Measurements from ENCODE around the gene PPP2R2B. TPM values are rescaled to one million over a fixed set of nuclear protein-coding genes. Genes with fewer than 3 reads are reported as not detected.
"Not testable (repeated sequence)": the region's sequence is repeated elsewhere in the genome, so short reads cannot be mapped to it uniquely, and the experiment has no call there.

PPP2R2B gene
- total RNA-seq, 4 donors from 2014 or later = 1.2 to 4.0 (median 2.1) TPM

GRCh38 chr5:146562461-146562860 is 316.1 kb downstream of the PPP2R2B start:
- no peak for DNase-seq (ENCODE audit: extremely low spot score)
- no peak for TF ChIP-seq POLR2AphosphoS5 (IDR thresholded peaks at IDR 0.05)
- 96% methylated on average over 4 of the region's 4 CpGs for WGBS
- H3K9me3 ChIP-seq = no peaks in the 10 kb centered on the region
- no peaks in the 10 kb centered on the region for H3K27me3 ChIP-seq
- intact Hi-C loops (cut with DNase I) = no loop called here
- H3K27ac ChIP-seq (replicated peaks in 1 of 4) = no peak overlapping the region
- H3K4me1 ChIP-seq = no peaks in the 10 kb centered on the region
- no peaks in the 10 kb centered on the region for H3K36me3 ChIP-seq
- no peak overlapping the region for H3K4me3 ChIP-seq

- Histone ChIP-seq H3K36me3 (no peaks in the 10 kb centered on the region), H3K4me1 (no peaks in the 10 kb centered on the region), H3K27me3 (no peaks in the 10 kb centered on the region), H3K27ac (replicated peaks in 1 of 4) (no peak overlapping the region), H3K4me3 (no peak overlapping the region), H3K9me3 (no peaks in the 10 kb centered on the region)
- intact Hi-C loops (cut with DNase I) = no loop called here
- DNase-seq (ENCODE audit: extremely low spot score) = no peak
- WGBS = 86% methylated on average over 5 of the region's 5 CpGs
- TF ChIP-seq POLR2AphosphoS5 (IDR thresholded peaks at IDR 0.05) = no peak
- no peak for TF ChIP-seq CTCF (IDR thresholded peaks at IDR 0.05)
- no peak for TF ChIP-seq POLR2A (IDR thresholded peaks at IDR 0.05; ENCODE audit: low read depth)
- TF ChIP-seq EP300 (IDR thresholded peaks at IDR 0.05) = no peak
These were observed 316.8 kb downstream of the PPP2R2B start for GRCh38 chr5:146561711-146562110.

- DNase-seq (ENCODE audit: extremely low spot score) = no peak
- no peak for TF ChIP-seq POLR2A (IDR thresholded peaks at IDR 0.05; ENCODE audit: low read depth)
- Histone ChIP-seq H3K27me3 (no peaks in the 10 kb centered on the region), H3K4me3 (no peak overlapping the region), H3K9me3 (no peaks in the 10 kb centered on the region), H3K36me3 (no peaks in the 10 kb centered on the region), H3K4me1 (no peaks in the 10 kb centered on the region), H3K27ac (replicated peaks in 1 of 4) (no peak overlapping the region)
- 40% methylated on average over 3 of the region's 3 CpGs for WGBS
- intact Hi-C loops (cut with DNase I) = no loop called here
These were observed 318.2 kb downstream of the PPP2R2B start for GRCh38 chr5:146560205-146560812.

- H3K4me3 ChIP-seq; H3K27me3 ChIP-seq; H3K9me3 ChIP-seq; H3K27ac ChIP-seq (replicated peaks in 1 of 4); H3K36me3 ChIP-seq; H3K4me1 ChIP-seq; DNase-seq (ENCODE audit: extremely low spot score); intact Hi-C loops (cut with DNase I): not testable (repeated sequence)
- no CpG with 5 or more reads among the region's 4 CpGs for WGBS
These were observed 321.7 kb downstream of the PPP2R2B start for GRCh38 chr5:146556884-146557283.

- DNase-seq (ENCODE audit: extremely low spot score) = no peak
- Histone ChIP-seq H3K4me1 (no peaks in the 10 kb centered on the region), H3K27ac (replicated peaks in 1 of 4) (no peak overlapping the region), H3K27me3 (no peaks in the 10 kb centered on the region), H3K4me3 (no peak overlapping the region), H3K36me3 (no peaks in the 10 kb centered on the region), H3K9me3 (no peaks in the 10 kb centered on the region)
- TF ChIP-seq POLR2AphosphoS5 (IDR thresholded peaks at IDR 0.05) = no peak
- TF ChIP-seq POLR2A (IDR thresholded peaks at IDR 0.05; ENCODE audit: low read depth) = no peak
- WGBS = 62% methylated on average over 3 of the region's 3 CpGs
- intact Hi-C loops (cut with DNase I) = no loop called here
These were observed 325.1 kb downstream of the PPP2R2B start for GRCh38 chr5:146553446-146553845.

GRCh38 chr5:146549615-146550014 is 328.9 kb downstream of the PPP2R2B start:
- Histone ChIP-seq H3K36me3 (no peaks in the 10 kb centered on the region), H3K4me3 (no peak overlapping the region), H3K4me1 (no peaks in the 10 kb centered on the region), H3K27me3 (no peaks in the 10 kb centered on the region), H3K9me3 (no peaks in the 10 kb centered on the region), H3K27ac (replicated peaks in 1 of 4) (no peak overlapping the region)
- intact Hi-C loops (cut with DNase I) = no loop called here
- TF ChIP-seq EP300 (IDR thresholded peaks at IDR 0.05) (no peak), POLR2A (IDR thresholded peaks at IDR 0.05; ENCODE audit: low read depth) (no peak), POLR2AphosphoS5 (IDR thresholded peaks at IDR 0.05) (no peak), CTCF (IDR thresholded peaks at IDR 0.05) (no peak)
- DNase-seq (ENCODE audit: extremely low spot score) = no peak

- Histone ChIP-seq H3K27ac (replicated peaks in 1 of 4) (no peak overlapping the region), H3K4me3 (no peak overlapping the region), H3K4me1 (no peaks in the 10 kb centered on the region), H3K27me3 (no peaks in the 10 kb centered on the region), H3K36me3 (no peaks in the 10 kb centered on the region), H3K9me3 (no peaks in the 10 kb centered on the region)
- TF ChIP-seq CTCF (IDR thresholded peaks at IDR 0.05) = no peak
- no peak for TF ChIP-seq POLR2AphosphoS5 (IDR thresholded peaks at IDR 0.05)
- TF ChIP-seq EP300 (IDR thresholded peaks at IDR 0.05) = no peak
- TF ChIP-seq POLR2A (IDR thresholded peaks at IDR 0.05; ENCODE audit: low read depth) = no peak
- no peak for DNase-seq (ENCODE audit: extremely low spot score)
- WGBS = 51% methylated on average over 2 of the region's 2 CpGs
- intact Hi-C loops (cut with DNase I) = no loop called here
These were observed 329.6 kb downstream of the PPP2R2B start for GRCh38 chr5:146548781-146549449.

Data from esophagus muscularis mucosa (tissue), 4 donors.